Measurements from ENCODE around the gene REX1BD.

DNA sequence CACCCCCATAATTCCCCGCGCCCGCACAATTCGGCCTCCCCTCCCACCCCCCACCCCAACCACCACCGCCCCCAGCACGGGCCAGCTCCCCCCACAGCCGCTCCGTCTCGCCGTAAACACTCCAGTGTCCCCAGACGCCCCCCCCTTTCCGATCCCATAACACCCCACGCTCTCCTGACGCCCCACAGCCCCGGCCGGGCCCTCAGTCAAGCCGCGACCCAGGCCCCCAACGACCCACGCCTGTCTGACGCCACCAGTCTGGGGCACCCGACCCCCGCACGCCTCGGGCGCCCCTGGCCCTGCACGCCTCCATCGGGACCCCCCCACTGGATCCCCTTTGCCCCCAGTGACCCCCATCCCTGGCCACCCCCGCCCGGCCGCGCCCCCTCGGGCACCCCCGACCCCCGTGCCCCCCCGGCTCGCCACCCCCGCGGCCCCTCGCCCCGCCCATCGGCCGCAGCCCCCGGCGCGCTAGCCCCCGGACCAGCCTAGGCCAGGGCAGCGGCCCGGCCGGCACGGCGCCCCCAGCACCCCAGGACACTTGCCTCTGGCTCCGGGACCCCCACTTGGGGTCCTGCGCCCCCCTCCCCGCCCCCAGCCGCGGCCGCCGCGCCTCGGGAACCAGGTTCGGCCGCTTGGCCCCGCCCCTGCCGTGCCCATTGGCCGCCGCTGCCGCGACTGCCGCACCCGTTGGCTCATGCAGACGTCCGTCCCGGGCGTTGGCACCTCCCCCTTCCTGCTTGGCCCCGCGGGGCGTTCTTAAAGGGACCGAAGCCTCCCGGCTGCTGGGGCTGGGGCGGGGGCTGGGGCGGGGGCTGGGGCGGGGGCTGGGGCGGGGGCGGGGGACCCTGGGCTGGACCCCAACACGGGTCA, 45.4 kb upstream of the REX1BD start, which contains the start of gene FKBP8:
- TF ChIP-seq EZH2 (IDR thresholded peaks at IDR 0.05; ENCODE audit: low read depth) (no peak), CTCF (conservative IDR thresholded peaks at IDR 0.05) (no peak)
